NCI-H2029 treated with DMSO at 0.1 percent for 48 hours (cell line): ENCODE results near the gene OSBPL8.
"Not testable (repeated sequence)": the region's sequence is repeated elsewhere in the genome, so short reads cannot be mapped to it uniquely, and the experiment has no call there.

Experiments
- DNase-seq: peaks from one replicate; lab custom pipeline; 2025; lab: John Stamatoyannopoulos, UW

OSBPL8 gene

GRCh38 chr12:76364131-76364530 is 195.4 kb downstream of the OSBPL8 start:
- not testable (repeated sequence) for DNase-seq

- no peak for DNase-seq
Measured at GRCh38 chr12:76360316-76360715, 199.3 kb downstream of the OSBPL8 start.

- DNase-seq, result no peak
Measured at GRCh38 chr12:76356071-76356470, 203.5 kb downstream of the OSBPL8 start.

GRCh38 chr12:76348079-76348901 is 211.3 kb downstream of the OSBPL8 start, which contains the start of gene BBS10:
BBS10 (minus strand) TSS chr12:76348415; CDS start chr12:76348358, 57 bp downstream.
- peak; percentile 88 for DNase-seq

GRCh38 chr12:76346798-76347420 is 212.7 kb downstream of the OSBPL8 start:
- no peak for DNase-seq

- no peak for DNase-seq
Measured at GRCh38 chr12:76346236-76346635, 213.3 kb downstream of the OSBPL8 start.

- DNase-seq, result no peak
Measured at GRCh38 chr12:76345569-76345968, 214.0 kb downstream of the OSBPL8 start.

- DNase-seq, result no peak
Measured at GRCh38 chr12:76341436-76342030, 218.0 kb downstream of the OSBPL8 start.

GRCh38 chr12:76340680-76341435 is 218.7 kb downstream of the OSBPL8 start:
- no peak for DNase-seq

GRCh38 chr12:76337583-76337982 is 222.0 kb downstream of the OSBPL8 start:
- DNase-seq, result no peak

- DNase-seq, result no peak
Measured at GRCh38 chr12:76332606-76333005, 227.0 kb downstream of the OSBPL8 start.

- DNase-seq, result no peak
Measured at GRCh38 chr12:76329606-76330005, 230.0 kb downstream of the OSBPL8 start.

GRCh38 chr12:76329159-76329558 is 230.4 kb downstream of the OSBPL8 start:
- DNase-seq, result no peak

GRCh38 chr12:76319595-76320319 is 239.8 kb downstream of the OSBPL8 start:
- DNase-seq, result not testable (repeated sequence)

- no peak for DNase-seq
Measured at GRCh38 chr12:76318773-76319594, 240.6 kb downstream of the OSBPL8 start.

GRCh38 chr12:76317976-76318375 is 241.6 kb downstream of the OSBPL8 start:
- DNase-seq, result no peak

GRCh38 chr12:76316468-76316867 is 243.1 kb downstream of the OSBPL8 start:
- DNase-seq, result no peak

GRCh38 chr12:76313299-76313698 is 246.3 kb downstream of the OSBPL8 start:
- DNase-seq, result no peak

- no peak for DNase-seq
Measured at GRCh38 chr12:76312315-76312714, 247.3 kb downstream of the OSBPL8 start.

GRCh38 chr12:76311796-76312195 is 247.8 kb downstream of the OSBPL8 start:
- no peak for DNase-seq

- DNase-seq, result no peak
Measured at GRCh38 chr12:76310110-76310509, 249.5 kb downstream of the OSBPL8 start.
